ENCODE measurements around the gene ODAD2. TPM values are rescaled to one million over a fixed set of nuclear protein-coding genes. Genes with fewer than 3 reads are reported as not detected.

ODAD2 gene
- total RNA-seq, 1 experiment from 2014 or later: not detected

- ChIA-PET POLR2A (ENCODE audit: unreplicated experiment) (no interaction called here), CTCF (no interaction called here)
- Histone ChIP-seq H3K27me3 (ENCODE audit: insufficient read depth, low read depth) (0 out of 2 replicates have a peak, but pooled peaks cover 4% of the 10 kb centered on the region), H3K79me2 (ENCODE audit: low read depth) (no peaks in the 10 kb centered on the region), H3K9me3 (ENCODE audit: insufficient read depth, low read depth) (no peaks in the 10 kb centered on the region), H3K27ac (no peak overlapping the region), H4K20me1 (ENCODE audit: insufficient read depth) (no peaks in the 10 kb centered on the region), H2AFZ (no peak overlapping the region), H3K4me3 (no peak overlapping the region), H3K36me3 (ENCODE audit: low read depth) (no peaks in the 10 kb centered on the region), H3F3A (ENCODE audit: insufficient read depth, low read depth) (no peaks in the 10 kb centered on the region), H3K4me2 (no peak overlapping the region), H3K4me1 (replicated peaks; ENCODE audit: insufficient read depth) (no peaks in the 10 kb centered on the region), H3K9me2 (ENCODE audit: insufficient read depth) (no peaks in the 10 kb centered on the region)
- intact Hi-C loops (cut with micrococcal nuclease; ENCODE audit: unreplicated experiment): no loop called here
- no peak for DNase-seq
- BruUV-seq (replicated peaks): no TSS peak
- TF ChIP-seq CTCF (conservative IDR thresholded peaks at IDR 0.05) (no peak), EZH2 (IDR thresholded peaks at IDR 0.05; ENCODE audit: low read depth) (no peak)
Observed at GRCh38 chr10:28020080-28020860, 21.4 kb upstream of the ODAD2 start.

- ChIA-PET POLR2A (ENCODE audit: unreplicated experiment) (no interaction called here), CTCF (no interaction called here)
- Histone ChIP-seq H3K9me2 (ENCODE audit: insufficient read depth) (no peaks in the 10 kb centered on the region), H3K36me3 (ENCODE audit: low read depth) (no peaks in the 10 kb centered on the region), H3K9me3 (ENCODE audit: insufficient read depth, low read depth) (no peaks in the 10 kb centered on the region), H3F3A (ENCODE audit: insufficient read depth, low read depth) (no peaks in the 10 kb centered on the region), H3K27me3 (ENCODE audit: insufficient read depth, low read depth) (no peaks in the 10 kb centered on the region), H3K4me3 (no peak overlapping the region), H3K27ac (no peak overlapping the region), H3K4me2 (no peak overlapping the region), H4K20me1 (ENCODE audit: insufficient read depth) (no peaks in the 10 kb centered on the region), H3K4me1 (replicated peaks; ENCODE audit: insufficient read depth) (no peaks in the 10 kb centered on the region), H2AFZ (no peak overlapping the region), H3K79me2 (ENCODE audit: low read depth) (no peaks in the 10 kb centered on the region)
- TF ChIP-seq EZH2 (IDR thresholded peaks at IDR 0.05; ENCODE audit: low read depth) (no peak), CTCF (conservative IDR thresholded peaks at IDR 0.05) (no peak)
- intact Hi-C loops (cut with micrococcal nuclease; ENCODE audit: unreplicated experiment): no loop called here
- BruUV-seq (replicated peaks): no TSS peak
- DNase-seq: no peak
Observed at GRCh38 chr10:28014651-28015050, 15.8 kb upstream of the ODAD2 start.

- H3K27ac ChIP-seq: no peak overlapping the region
- H3K79me2 ChIP-seq (ENCODE audit: low read depth): no peaks in the 10 kb centered on the region
- intact Hi-C loops (cut with micrococcal nuclease; ENCODE audit: unreplicated experiment): no loop called here
- no peaks in the 10 kb centered on the region for H3K4me1 ChIP-seq (replicated peaks; ENCODE audit: insufficient read depth)
- H3K9me3 ChIP-seq (ENCODE audit: insufficient read depth, low read depth): no peaks in the 10 kb centered on the region
- H3K9me2 ChIP-seq (ENCODE audit: insufficient read depth): no peaks in the 10 kb centered on the region
- ChIA-PET POLR2A (ENCODE audit: unreplicated experiment) (no interaction called here), CTCF (no interaction called here)
- H3K4me3 ChIP-seq: no peak overlapping the region
- H3K27me3 ChIP-seq (ENCODE audit: insufficient read depth, low read depth): no peaks in the 10 kb centered on the region
- no peak for TF ChIP-seq CTCF (conservative IDR thresholded peaks at IDR 0.05)
- TF ChIP-seq EZH2 (IDR thresholded peaks at IDR 0.05; ENCODE audit: low read depth): no peak
- DNase-seq: no peak
- H3K36me3 ChIP-seq (ENCODE audit: low read depth): no peaks in the 10 kb centered on the region
- no peaks in the 10 kb centered on the region for H3F3A ChIP-seq (ENCODE audit: insufficient read depth, low read depth)
- no peak overlapping the region for H2AFZ ChIP-seq
- no peaks in the 10 kb centered on the region for H4K20me1 ChIP-seq (ENCODE audit: insufficient read depth)
- H3K4me2 ChIP-seq: no peak overlapping the region
- no TSS peak for BruUV-seq (replicated peaks)
Observed at GRCh38 chr10:28012990-28013515, 14.2 kb upstream of the ODAD2 start.
